HG02763 (cell line): Measurements from ENCODE around the gene STAT5A.
A peak's percentile ranks its signal among the peaks of the same experiment; 100 is the strongest.
"Not testable (repeated sequence)": the region's sequence is repeated elsewhere in the genome, so short reads cannot be mapped to it uniquely, and the experiment has no call there.

ENCODE experiments used
- ATAC-seq: cut with Tn5 transposase; IDR thresholded peaks from one replicate; pipeline ENCODE4 v1.9.1; 2021; ENCODE audit warnings: mild to moderate bottlenecking, moderate library complexity; ENCODE audit not compliant: unreplicated experiment

Gene STAT5A

DNA sequence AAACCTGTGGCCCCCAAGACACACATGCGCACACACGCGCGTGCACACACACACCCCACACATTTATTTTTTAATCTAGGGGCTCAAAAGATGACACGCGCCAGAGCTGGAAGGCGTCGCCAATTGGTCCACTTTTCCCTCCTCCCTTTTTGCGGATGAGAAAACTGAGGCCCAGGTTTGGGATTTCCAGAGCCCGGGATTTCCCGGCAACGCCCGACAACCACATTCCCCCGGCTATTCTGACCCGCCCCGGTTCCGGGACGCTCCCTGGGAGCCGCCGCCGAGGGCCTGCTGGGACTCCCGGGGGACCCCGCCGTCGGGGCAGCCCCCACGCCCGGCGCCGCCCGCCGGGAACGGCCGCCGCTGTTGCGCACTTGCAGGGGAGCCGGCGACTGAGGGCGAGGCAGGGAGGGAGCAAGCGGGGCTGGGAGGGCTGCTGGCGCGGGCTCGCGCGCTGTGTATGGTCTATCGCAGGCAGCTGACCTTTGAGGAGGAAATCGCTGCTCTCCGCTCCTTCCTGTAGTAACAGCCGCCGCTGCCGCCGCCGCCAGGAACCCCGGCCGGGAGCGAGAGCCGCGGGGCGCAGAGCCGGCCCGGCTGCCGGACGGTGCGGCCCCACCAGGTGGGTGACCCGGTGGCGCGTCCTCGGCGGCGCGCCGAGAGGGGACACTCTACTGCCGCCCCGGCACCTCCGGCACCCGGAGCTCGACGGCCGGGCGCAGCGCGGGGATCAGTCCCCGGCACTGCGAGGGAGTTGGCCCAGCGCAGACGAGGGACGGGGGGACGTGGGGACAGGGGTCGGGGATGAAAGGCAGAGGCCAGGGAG is at the start of gene STAT5A:
TSS of gene STAT5A (plus strand) at position 522 of the 826 bp plus-strand sequence. CDS start 914 bp downstream, outside the sequence.
- ATAC-seq, result peak; percentile 42

- not testable (repeated sequence) for ATAC-seq
These were observed 48.7 kb upstream of the STAT5A start for GRCh38 chr17:42239576-42239975.

GRCh38 chr17:42240201-42240600 is 48.1 kb upstream of the STAT5A start:
- no peak for ATAC-seq

- ATAC-seq, result not testable (repeated sequence)
These were observed 47.4 kb upstream of the STAT5A start for GRCh38 chr17:42240863-42241262.

DNA sequence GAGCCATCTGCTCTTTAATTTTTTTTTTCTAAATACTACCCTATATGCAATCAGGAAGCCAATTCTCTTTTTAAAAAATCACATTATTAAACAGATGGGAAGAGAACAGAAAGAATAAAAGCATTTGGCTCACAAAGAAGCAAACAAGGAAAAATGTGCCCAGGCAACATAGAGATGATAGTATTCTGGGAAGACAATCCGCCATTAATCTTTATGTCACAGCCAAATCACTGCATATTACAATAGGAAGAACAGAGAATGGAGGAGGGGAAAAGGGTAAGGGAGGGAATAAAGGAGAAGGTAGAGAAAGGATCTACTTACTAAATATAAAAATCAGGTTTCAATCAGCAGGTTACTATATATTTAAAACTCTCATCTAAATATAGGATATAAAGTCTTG is 46.4 kb upstream of the STAT5A start:
- no peak for ATAC-seq

DNA sequence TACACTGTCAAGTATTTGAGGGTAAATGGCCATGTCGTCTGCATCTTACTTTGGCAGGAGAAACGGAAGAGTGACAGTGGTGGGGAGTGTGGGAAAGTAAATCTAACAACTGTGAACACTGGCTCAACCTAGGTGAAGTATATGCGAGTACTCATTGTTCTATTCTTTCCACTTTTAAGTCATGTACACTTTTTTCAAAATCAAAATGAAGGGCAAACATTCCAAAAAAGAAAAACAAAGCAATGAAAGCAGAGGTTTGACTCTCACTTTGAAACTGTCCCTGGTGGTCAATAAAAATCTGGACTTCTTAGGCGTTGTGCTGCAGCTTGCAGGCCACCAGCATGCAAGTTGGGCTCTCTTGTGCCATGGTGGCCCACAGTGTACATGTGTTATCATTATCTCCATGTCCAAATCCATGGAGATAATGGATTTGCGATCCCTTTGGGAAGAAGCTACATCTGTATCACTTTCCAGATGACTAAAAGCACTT is 44.8 kb upstream of the STAT5A start:
- no peak for ATAC-seq

GRCh38 chr17:42244116-42244515 is 44.2 kb upstream of the STAT5A start:
- ATAC-seq, result not testable (repeated sequence)

DNA sequence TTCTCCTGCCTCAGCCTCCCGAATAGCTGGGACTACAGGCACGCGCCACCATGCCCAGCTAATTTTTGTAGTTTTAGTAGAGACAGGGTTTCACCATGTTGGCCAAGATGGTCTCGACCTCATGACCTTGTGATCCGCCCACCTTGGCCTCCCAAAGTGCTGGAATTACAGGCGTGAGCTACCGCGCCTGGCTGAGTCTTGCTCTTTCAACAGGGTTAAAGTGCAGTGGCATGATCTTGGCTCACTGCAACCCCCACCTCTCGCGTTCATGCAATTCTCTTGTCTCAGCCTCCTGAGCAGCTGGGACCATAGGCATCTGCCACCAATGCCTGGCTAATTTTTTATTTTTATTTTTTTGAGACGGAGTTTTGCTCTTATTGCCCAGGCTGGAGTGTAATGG is 43.1 kb upstream of the STAT5A start:
- not testable (repeated sequence) for ATAC-seq

DNA sequence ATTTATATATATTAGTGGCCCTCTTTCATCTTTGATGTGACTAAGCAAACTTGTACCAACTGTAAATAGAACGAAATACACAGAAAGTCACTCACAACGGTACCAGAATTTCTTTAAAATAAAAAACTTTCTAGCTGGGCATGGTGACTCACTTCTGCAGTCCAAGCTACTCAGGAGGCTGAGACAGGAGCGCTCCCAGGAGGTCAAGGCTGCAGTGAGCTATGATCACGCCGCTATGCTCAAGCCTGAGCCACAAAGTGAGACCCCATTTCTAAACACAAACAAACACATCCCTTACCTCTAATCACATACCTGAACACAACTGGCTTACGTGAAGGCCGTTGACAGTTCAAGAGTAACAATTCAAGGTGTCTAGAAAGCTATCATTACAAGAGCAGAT is 41.8 kb upstream of the STAT5A start:
- ATAC-seq, result no peak

DNA sequence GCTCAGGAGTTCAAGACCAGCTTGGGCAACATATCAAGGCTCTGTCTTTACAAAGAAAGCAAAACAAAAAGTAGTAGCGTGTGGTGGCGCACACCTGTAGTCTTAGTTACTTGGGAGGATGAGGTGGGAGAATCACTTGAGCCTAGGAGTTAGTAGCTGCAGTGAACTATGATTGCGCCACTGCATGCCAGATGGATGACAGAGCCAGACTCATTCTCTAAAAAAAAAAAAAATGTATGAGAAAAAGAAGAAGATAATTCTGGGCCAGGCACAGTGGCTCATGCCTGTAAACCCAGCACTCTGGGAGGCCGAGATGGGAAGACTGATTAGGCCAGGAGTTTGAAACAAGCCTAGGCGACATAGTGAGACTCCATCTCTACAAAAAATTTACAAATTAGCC is 40.6 kb upstream of the STAT5A start:
- ATAC-seq, result no peak

- peak; percentile 64 for ATAC-seq
These were observed 39.7 kb upstream of the STAT5A start for GRCh38 chr17:42248351-42249179.

DNA sequence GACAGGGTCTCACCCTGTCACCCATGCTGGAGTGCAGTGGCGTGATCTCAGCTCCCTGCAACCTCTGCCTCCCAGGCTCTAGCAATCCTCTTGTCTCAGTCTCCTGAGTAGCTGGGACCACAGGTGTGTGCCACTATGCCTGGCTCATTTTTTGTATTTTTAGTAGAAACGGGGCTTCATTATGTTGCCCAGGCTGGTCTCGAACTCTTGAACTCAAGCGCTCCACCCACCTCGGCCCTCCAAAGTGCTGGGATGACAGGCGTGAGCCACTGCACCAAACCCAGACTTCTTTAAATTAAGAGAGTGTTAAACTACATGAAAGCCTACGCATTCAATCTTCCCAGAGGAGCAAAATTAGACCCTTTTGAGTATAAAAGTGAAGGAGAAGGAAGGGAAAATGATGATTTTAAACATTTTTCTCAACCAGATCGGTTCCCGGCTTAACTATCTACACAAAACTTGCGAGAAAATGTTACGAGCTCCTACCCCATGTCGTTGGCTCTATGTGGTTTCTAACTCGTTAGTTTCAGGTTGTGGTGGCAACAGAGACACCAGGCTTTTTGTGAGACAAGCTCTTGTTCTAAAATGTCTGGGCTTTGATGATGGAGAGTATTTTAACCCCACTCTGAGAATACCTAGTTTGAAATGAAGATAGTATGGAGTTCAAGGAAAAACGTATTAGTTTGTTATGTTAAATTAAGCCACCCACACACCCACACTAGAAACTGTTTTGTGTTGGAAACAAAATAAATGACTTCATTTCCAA is 38.4 kb upstream of the STAT5A start:
- no peak for ATAC-seq

- ATAC-seq, result no peak
These were observed 37.2 kb upstream of the STAT5A start for GRCh38 chr17:42251115-42251514.

GRCh38 chr17:42252597-42253550 is 35.4 kb upstream of the STAT5A start:
- no peak for ATAC-seq

GRCh38 chr17:42253578-42253977 is 34.7 kb upstream of the STAT5A start:
- ATAC-seq, result no peak

DNA sequence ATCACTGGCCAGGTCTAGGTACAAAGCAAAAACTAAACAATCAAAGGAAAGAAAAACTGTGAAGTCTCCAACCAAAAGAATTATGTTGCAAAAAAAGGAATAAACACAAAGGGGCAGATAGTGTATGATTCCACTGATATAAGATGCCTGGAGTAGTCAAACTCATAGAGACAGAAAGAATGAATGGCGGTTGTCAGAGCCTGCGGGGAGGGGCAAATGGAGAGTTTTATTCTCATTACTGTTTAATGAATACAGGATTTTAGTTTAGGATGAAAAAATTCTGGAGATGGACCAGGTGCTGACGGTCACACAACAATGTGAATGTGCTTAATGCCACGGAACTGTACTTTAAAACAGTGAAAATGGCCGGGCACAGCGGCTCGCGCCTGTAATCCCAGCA is 32.9 kb upstream of the STAT5A start:
- no peak for ATAC-seq

DNA sequence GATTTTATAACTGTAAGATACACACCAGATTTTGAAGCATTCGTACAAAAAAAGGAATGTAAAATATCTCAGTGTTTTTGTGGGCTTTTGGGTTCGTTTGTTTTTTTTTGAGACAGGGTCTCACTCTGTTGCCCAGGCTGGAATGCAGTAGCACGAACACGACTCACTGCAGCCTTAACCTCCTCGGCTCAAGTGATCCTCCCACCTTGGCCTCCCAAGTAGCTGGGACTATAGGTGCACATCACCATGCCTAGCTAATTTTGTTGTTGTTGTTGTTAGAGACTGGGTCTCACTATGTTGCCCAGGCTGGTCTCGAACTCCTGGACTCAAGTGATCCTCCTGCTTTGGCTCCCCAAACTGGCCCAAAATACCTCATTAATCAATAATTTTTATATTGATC is 28.0 kb upstream of the STAT5A start:
- no peak for ATAC-seq

GRCh38 chr17:42264366-42264765 is 23.9 kb upstream of the STAT5A start:
- ATAC-seq, result not testable (repeated sequence)

DNA sequence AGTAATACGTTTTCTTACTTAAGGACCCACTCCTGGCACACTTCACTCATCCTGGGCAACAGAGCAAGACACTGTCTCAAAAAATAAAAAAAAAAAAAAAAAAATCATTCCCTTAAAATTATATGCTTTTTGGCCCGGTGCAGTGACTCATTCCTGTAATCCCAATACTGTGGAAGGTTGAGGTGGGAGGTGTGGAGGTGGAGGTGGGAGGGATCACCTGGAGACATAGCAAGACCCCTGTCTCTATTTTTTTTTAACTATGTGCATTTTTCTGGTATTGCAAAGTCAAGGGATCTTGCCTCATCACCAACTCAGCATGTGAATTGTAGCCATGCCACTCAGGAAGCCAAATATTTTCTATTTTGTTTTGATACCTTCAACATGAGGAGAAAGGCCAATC is 21.8 kb upstream of the STAT5A start:
- ATAC-seq, result no peak
